Stimulated activated CD4-positive, alpha-beta T cell treated with anti-CD3 and anti-CD28 coated beads, Interleukin-2, amount 100 ng/mL, for 4 hours (primary cell): ENCODE data around the gene GSTM2.
A peak's percentile ranks its signal among the peaks of the same experiment; 100 is the strongest.

Source experiments
- DNase-seq: peaks from one replicate; pipeline ENCODE4 v3.0.0-alpha.2; 2020; ENCODE audit warnings: low read depth

The GSTM2 gene

DNA sequence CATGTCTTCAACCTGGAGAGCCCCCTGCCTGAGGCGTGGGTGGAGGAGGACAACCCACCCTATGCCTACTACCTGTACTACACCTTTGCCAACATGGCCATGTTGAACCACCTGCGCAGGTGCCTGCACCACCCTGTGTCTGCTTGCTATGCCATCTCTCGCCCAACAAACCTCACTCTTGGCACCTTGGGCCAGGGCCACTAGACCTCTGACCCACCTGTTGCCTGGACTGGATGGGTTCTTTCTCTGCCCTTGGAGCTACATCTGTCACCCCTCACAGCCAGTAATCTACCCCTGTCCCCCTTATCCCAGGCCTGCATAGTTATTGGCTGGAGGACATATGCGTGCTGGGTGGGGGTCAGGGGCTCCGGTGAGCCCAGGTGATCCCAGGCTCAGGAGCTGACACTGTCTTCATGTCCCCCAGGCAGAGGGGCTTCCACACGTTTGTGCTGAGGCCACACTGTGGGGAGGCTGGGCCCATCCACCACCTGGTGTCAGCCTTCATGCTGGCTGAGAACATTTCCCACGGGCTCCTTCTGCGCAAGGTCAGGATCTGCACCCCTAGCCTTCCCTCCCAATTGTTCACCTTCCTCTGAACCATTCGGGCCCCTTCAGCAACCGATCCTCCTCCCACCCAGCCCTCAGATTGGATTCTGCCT lies 38.4 kb upstream of the GSTM2 start:
- no peak for DNase-seq

GRCh38 chr1:109630081-109630897 lies 37.6 kb upstream of the GSTM2 start:
- no peak for DNase-seq

DNA sequence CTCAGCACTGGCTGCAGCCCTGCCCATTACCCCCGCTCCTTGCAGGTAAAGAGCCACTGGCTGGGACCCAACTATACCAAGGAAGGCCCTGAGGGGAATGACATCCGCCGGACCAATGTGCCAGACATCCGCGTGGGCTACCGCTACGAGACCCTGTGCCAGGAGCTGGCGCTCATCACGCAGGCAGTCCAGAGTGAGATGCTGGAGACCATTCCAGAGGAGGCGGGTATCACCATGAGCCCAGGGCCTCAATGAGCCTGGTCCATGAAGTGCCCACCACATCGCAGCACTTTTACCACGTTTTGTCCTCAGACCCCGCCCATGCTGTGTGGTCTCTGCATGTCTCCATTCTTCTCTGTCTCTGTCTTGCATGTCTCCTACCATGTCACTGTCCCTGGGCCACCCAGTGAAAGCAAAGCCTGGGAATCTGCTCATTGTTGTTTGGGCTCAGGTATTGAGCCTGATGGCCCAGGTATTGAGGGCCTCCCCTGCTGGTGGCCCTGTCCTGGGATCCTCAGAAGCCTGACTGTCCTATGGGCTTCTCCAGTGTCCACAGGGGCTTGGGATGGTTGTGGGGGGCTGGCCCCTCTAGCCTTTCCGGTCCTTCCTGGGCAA lies 36.9 kb upstream of the GSTM2 start:
- DNase-seq: no peak

DNA sequence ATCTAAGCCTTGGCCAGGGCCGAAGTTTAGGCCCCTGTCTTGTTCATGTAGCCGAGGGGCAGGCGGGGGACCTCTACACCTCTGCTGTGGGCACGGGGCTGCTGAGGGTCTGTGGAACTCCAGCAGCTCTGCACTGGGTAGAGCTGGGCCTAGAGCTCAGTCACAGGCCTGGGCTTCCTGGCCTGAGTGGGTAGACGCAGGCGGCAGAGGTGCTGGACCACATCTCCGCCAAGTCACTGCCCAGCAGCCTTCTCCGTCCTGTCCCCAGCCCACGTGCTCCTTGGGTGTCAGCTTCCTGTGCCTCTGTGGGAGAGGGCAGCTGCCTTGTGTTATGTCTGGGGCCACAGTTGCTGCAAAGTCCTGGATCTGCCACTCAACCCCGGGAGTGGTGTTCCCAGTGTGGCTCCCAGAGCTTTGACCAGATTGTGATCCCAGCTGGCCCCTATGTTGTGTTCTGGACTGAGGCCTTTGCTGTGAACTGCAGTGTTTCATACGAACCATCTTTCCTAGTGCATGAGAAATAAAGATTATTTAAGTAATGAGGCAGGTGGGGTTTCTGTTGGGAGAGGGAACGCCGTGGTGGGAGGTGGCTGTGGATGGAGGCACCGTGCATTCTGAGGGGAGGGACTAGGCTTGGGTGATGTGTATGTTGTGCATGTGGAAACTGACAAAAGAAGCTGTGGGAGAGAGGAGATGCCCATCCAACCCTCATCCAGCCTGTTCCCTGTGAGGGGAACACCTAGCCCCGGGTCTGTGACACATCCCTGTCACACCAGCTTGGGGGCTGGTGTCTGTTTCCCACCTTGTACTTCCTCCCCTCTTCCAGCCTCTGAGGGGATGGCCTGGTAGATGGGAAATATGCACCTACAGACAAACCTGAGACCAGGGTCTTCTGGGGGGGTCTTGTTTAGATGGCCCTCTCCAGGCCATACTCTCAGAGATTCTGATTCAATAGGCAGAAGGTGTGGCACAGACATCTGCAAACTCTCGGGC lies 36.0 kb upstream of the GSTM2 start:
- no peak for DNase-seq

DNA sequence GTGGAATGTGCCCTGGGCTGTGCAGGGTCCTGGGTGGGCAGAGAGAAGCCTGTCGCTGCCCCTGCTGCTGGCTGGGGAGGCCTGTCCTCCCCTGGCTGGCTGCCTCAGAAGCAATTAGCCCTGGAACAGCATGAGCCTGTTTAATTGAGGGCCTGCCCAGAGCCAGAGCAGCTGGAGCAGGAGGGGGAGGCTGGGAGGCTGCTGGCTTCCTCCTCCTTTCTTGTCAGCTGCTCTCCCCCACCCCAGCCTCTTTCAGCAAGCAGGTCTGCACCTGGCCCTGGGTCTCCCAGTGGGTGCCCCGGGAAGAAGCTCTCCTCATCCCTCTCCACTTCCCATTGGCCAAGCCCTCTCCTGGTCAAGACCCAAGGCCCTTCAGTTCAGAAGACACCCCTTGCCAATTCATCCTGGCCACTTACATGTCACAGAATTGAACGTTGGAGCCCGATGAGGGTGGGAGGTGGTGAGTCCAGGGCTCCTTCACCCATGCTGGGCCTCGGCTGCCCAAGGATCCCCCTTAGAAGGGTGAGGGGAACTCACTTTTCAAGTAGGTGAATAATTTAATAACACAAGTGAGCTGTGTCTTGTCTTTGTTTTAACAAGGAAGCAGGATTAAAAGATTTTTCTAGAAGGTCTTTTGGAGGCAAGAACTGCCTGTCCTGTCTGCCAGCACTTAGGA lies 35.0 kb upstream of the GSTM2 start:
- DNase-seq: no peak

DNA sequence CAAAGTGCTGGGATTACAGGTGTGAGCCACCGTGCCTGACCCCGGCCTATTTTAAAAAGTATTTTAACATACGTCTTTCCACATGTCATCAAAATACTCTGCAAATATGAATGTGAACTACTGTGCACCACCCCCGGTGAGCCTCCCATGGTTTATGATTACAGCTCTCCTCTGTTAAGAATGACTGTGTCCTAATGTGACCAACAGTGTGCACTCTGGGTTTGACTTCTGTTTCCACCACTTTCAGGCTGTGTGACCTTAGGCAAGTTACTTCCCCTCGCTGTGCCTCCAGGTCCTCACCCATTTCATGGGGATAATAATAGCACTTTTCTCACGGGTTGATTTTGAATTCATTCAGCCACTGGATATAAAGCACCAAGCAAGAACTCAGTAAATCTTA lies 33.6 kb upstream of the GSTM2 start:
- DNase-seq: no peak

GRCh38 chr1:109634771-109635750 lies 32.8 kb upstream of the GSTM2 start:
- no peak for DNase-seq

GRCh38 chr1:109635862-109636200 lies 32.0 kb upstream of the GSTM2 start:
- no peak for DNase-seq

- DNase-seq: no peak
Measured at GRCh38 chr1:109636201-109636952, 31.5 kb upstream of the GSTM2 start.

GRCh38 chr1:109637446-109637845 lies 30.4 kb upstream of the GSTM2 start:
- no peak for DNase-seq

GRCh38 chr1:109639063-109639840 lies 28.6 kb upstream of the GSTM2 start:
- no peak for DNase-seq

- no peak for DNase-seq
Measured at GRCh38 chr1:109639841-109640184, 28.0 kb upstream of the GSTM2 start.

- peak; percentile 82 for DNase-seq
Measured at GRCh38 chr1:109640285-109640865, 27.5 kb upstream of the GSTM2 start.

- DNase-seq: no peak
Measured at GRCh38 chr1:109641078-109641740, 26.6 kb upstream of the GSTM2 start.

DNA sequence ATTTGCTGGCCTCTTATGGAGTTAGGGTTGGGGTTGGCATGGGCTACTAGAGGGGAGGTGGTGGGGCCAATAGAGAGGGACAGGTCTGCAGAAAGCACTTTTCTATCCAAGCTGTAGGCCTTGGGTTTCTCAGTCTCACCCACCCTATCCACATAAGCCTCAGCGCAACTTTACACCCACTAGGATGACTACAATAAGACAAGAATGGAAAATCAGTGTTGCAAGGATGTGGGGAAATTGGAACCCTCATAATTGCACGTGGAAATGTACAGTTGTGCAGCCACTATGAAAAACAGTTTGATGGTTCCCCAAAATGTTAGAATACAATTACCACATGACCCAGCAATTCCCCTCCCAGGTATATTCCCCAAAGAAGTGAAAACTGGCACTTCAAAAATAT lies 26.0 kb upstream of the GSTM2 start:
- DNase-seq: no peak

DNA sequence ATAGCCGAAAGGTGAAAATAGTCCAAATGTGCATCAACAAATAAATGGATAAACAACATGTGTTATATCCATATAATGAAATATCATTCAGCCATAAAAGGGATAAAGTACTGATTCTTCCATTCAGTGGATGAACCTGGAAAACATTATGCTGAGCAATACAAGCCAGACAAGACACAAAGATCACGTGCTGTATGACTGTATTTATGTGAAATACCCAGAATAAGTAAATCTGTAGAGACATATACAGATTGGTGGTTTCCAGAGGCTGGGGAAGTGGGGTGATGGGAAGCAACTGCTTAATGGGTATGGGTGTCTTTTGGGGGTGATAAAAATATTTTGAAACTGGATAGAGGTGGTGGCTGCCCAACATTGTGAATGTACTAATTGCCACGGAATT lies 25.2 kb upstream of the GSTM2 start:
- DNase-seq: no peak

- peak; percentile 75 for DNase-seq
Measured at GRCh38 chr1:109643385-109644230, 24.2 kb upstream of the GSTM2 start.
